DMS 273 treated with DMSO at 0.1 percent for 48 hours (cell line): Measurements from ENCODE around the gene MIF.
"Not testable (repeated sequence)": the region's sequence is repeated elsewhere in the genome, so short reads cannot be mapped to it uniquely, and the experiment has no call there.

Experiments used
- DNase-seq: peaks from one replicate; lab custom pipeline; 2025; lab: John Stamatoyannopoulos, UW

Gene MIF

DNA sequence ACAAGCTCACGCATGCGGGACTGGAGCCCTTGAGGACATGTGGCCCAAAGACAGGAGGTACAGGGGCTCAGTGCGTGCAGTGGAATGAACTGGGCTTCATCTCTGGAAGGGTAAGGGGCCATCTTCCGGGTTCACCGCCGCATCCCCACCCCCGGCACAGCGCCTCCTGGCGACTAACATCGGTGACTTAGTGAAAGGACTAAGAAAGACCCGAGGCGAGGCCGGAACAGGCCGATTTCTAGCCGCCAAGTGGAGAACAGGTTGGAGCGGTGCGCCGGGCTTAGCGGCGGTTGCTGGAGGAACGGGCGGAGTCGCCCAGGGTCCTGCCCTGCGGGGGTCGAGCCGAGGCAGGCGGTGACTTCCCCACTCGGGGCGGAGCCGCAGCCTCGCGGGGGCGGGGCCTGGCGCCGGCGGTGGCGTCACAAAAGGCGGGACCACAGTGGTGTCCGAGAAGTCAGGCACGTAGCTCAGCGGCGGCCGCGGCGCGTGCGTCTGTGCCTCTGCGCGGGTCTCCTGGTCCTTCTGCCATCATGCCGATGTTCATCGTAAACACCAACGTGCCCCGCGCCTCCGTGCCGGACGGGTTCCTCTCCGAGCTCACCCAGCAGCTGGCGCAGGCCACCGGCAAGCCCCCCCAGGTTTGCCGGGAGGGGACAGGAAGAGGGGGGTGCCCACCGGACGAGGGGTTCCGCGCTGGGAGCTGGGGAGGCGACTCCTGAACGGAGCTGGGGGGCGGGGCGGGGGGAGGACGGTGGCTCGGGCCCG lies at the start of gene MIF:
TSS of gene MIF (plus strand) at position 439 of the 765 bp plus-strand sequence. CDS start at position 531, 92 bp downstream.
- DNase-seq, result peak; percentile 81

- no peak for DNase-seq
Measured at GRCh38 chr22:23844739-23845202, 49.4 kb upstream of the MIF start.

DNA sequence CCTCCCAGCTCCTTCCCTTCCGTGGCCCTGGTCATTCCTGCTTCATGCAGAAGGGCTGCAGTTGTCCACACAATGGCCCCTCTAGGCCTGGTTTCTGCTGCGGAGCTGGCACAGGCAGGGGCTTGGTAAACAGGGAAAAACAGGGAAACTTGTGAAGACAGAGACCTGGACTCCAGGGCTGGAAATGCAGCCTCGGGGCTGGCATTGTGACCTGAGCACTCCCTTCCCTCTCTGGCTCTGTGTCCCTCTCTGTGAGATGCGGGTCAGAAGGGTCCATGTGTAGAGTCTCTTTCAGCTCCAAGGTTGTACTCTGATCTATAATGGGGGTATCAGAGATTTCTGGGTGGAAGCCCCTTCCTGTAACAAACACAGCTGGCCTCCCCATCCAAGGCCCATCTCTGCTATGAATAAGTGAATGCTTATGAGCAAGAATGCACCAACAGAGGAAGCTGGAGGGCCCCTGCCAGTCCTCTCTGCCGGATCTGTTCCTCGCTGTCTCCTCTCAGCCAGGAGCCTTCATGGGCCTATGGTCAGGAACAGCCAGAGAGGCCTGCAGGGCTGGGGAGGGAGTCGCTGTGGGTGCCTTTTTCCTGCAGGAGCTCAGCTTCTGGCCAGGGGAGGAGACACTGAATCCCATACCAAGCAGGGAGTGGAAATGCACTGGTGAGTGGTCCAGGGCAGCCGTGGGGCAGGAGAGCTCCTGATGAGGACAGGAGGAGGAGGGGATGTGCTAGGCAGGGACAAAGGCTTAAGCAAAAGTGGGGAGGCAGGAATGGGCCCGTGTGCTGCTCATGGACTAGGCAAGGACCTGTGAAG lies 48.7 kb upstream of the MIF start:
- DNase-seq, result no peak

- DNase-seq, result no peak
Measured at GRCh38 chr22:23846081-23846469, 48.1 kb upstream of the MIF start.

- DNase-seq, result no peak
Measured at GRCh38 chr22:23847310-23847920, 46.8 kb upstream of the MIF start.

- DNase-seq, result no peak
Measured at GRCh38 chr22:23847991-23848864, 46.0 kb upstream of the MIF start.

GRCh38 chr22:23849009-23850006 lies 44.9 kb upstream of the MIF start:
- DNase-seq, result no peak

GRCh38 chr22:23850136-23850611 lies 44.0 kb upstream of the MIF start:
- no peak for DNase-seq

DNA sequence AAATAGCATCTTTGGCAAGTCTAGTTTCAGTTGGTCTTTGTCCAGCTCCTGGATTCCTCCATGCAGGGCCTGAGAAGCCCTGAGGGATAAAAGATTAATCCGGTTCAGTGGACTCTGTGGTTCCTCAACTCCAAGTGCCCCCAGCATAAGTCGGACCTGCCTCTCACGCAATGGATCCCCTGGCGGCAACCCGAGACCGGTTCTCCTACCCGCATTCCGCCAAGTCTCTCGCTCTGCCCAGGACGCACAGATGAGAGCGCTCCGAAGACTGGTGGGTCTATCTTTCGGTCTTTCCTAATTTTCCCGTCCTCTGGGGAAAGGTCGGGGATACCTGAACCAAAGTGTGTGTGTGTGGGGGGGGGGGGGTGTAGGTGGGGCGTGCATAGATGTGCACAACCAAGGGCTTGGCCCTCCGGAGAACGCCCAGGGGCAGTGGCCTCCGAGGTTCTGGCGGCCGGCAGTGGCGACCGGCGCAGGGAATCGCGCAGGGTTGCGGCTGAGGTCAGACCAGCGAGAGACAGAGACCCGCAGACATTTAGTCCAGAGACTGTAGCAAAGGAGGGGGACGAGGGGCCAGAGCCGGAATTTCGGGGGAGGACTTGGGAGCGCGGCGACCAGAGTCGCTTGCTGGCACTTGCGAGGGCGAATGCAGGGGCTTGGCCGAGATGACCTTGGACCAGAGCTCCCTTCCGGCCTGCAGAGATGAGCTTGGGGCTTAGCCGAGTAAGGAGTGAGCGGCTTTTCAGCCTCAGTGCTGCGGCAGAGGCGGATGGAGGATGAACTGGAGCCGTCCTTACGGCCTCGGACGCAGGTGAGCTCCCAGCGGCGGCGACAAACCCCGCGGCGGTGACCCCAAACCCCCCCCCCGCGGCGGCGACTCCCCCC lies 37.2 kb upstream of the MIF start:
- DNase-seq, result no peak

DNA sequence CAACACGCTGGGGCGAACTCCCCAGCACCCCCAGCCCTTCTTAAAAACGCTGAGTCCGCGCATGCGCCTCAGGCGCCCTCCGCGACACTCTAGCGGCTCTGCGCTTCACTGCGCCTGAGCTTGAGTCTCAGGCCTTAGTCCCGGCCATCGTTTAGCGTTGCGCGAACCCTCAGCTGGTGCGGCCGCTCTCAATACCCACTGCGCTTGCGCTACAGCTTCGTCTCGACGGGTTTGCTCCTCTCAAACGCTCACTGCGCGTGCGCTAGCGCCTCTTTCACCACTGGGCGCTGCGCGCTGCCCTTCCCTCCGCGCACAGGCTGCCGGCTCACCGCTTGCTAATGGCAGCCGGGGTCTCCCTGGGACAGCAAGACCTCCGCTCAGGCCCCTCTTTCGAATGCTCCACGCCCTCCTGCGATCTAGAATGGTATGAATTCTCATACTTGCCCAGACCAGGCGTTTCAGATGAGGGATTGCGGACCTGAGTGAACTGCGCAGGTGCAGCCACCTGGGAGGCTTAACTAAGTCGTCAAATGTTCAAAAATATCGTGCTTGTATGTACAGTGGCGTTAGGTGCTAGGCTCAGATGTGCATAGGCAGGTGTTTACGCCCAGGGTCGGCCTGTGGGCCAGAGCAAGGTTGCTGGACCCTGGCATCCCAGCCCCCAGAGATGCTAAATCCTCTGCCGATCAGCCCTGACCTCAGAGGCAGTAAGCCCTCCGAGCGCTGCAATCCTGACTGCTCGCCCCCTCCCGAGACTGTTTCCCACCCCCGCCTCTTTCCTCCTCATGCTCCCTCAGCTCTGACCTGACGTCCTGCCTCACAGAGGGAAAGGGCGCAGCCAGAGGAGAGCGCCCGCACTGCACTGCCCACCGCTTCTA lies 36.3 kb upstream of the MIF start, which contains the start of gene SLC2A11:
TSS of gene SLC2A11 (plus strand) at position 270 of the 878 bp plus-strand sequence. CDS start at position 395, 125 bp downstream.
- DNase-seq, result peak; percentile 89

DNA sequence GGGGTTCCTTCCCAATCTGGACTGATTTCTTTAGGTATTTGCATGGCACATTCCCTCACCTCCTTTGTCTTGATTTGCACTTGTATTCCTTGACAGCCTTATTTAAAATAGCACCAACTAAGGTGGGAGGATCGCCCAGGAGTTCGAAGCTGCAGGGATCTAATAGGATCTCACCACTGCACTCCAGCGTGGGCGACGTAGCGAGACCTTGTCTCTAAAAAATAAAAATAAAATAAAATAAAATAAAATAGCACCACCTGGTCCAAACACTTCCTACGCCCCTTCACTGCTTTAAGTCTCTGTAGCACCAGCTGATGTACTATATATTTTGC lies 35.7 kb upstream of the MIF start:
- DNase-seq, result no peak

DNA sequence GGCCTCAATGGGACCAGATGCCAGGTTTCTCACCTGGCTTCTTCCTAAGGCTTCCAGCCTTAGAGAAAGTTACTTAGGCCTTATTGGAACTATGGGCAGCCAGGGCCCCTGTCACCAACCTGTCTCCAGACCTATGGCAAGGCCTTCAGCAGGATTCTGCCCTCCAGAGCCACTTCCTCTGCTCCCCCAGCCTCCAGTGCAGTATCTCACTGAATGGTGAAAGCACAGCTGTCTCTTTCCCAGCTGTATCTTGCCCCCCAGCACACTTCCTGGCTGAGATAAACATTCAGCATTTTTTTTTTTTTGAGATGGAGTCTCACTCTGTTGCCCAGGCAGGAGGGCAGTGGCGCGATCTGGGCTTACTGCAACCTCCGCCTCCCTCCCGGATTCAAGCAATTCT lies 35.0 kb upstream of the MIF start:
- no peak for DNase-seq

GRCh38 chr22:23860187-23860586 lies 34.0 kb upstream of the MIF start:
- not testable (repeated sequence) for DNase-seq

DNA sequence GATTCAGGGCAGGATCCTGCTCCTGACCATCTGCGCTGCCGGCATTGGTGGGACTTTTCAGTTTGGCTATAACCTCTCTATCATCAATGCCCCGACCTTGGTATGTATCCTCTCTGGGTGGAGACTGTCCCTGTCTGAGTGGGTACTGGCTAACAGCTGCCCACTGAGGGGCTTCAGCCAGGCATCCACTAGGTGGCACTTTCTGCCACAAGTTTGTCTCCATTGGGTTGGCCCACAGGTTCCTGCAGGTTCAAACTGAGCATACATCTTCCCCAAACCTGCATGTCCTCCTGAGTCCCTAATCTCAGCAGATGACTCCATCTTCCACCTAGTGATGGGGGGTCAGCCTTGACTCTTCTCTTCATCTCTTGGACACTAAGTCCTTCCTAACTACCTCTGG lies 32.1 kb upstream of the MIF start:
- no peak for DNase-seq

- DNase-seq, result not testable (repeated sequence)
Measured at GRCh38 chr22:23864499-23865154, 29.6 kb upstream of the MIF start.

GRCh38 chr22:23868580-23868979 lies 25.6 kb upstream of the MIF start:
- DNase-seq, result no peak

- no peak for DNase-seq
Measured at GRCh38 chr22:23874871-23875270, 19.3 kb upstream of the MIF start.

DNA sequence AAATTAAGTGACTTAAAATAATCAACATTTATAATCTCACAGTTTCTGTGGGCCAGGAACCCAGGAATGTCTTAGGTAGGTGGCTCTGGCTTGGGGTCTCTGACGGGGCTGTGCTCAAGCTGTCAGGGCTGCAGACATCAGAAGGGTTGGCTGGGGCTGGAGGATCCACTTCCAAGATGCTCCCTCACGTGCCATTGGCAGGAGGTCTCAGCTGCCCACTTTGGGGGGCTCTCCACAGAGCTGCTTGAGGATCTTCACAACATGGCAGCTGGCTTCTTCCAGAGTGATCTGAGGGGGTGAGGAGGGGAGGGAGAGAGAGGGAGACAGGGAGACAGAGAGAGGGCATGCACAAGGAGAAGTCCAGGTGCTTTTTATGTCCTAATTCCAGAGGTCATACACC lies 18.4 kb upstream of the MIF start:
- no peak for DNase-seq
